ENCODE results near the gene AHDC1. TPM values are rescaled to one million over a fixed set of nuclear protein-coding genes. Genes with fewer than 3 reads are reported as not detected.

The AHDC1 gene
- total and polyA plus RNA-seq, 2 of the 13 experiments (the other 11 are each of a cell fraction or from before 2014, with no cell fraction given): 1.0 to 2.7 TPM

GRCh38 chr1:27504588-27505419, 99.1 kb downstream of the AHDC1 start (continued):
- TF ChIP-seq YY1 (IDR thresholded peaks at IDR 0.05; ENCODE audit: insufficient read depth, insufficient replicate concordance, low read depth, low read length) (no peak), ZFP82 (CRISPR knock-in tag; IDR thresholded peaks at IDR 0.05; ENCODE audit: borderline replicate concordance) (0 out of 2 replicates have a peak, but pooled peaks have one; percentile 52), MBNL3 (CRISPR knock-in tag; conservative IDR thresholded peaks at IDR 0.05) (no peak), ZNF251 (CRISPR knock-in tag; IDR thresholded peaks at IDR 0.05) (no peak), KDM3A (CRISPR knock-in tag; IDR thresholded peaks at IDR 0.05; ENCODE audit: low read depth) (peak; percentile 23; the same call in 1 of the 2 replicates), ZMYM3 (CRISPR knock-in tag; IDR thresholded peaks at IDR 0.05) (peak; percentile 99), DNMT3B (CRISPR knock-in tag; conservative IDR thresholded peaks at IDR 0.05) (no peak), ARNTL (CRISPR knock-in tag; IDR thresholded peaks at IDR 0.05) (no peak; the same call in 1 of the 2 replicates), POGK (CRISPR knock-in tag; conservative IDR thresholded peaks at IDR 0.05) (peak; percentile 89), PRMT3 (CRISPR knock-in tag; IDR thresholded peaks at IDR 0.05; ENCODE audit: borderline replicate concordance, low read depth) (0 out of 2 replicates have a peak, but pooled peaks have one; percentile 58), ZFP36 (IDR thresholded peaks at IDR 0.05; ENCODE audit: borderline replicate concordance, low read depth, low read length, partially characterized antibody) (peak; percentile 97), ZNF34 (CRISPR knock-in tag; IDR thresholded peaks at IDR 0.05; ENCODE audit: borderline replicate concordance) (no peak), ZFP62 (CRISPR knock-in tag; IDR thresholded peaks at IDR 0.05) (no peak), ZNF746 (CRISPR knock-in tag; IDR thresholded peaks at IDR 0.05) (peak; percentile 98), TEAD2 (CRISPR knock-in tag; IDR thresholded peaks at IDR 0.05) (no peak), ATF4 (CRISPR knock-in tag; IDR thresholded peaks at IDR 0.05) (peak in 1 of 2 experiments; percentile 47; a peak in 1 of 4 replicates), TBP (CRISPR knock-in tag; IDR thresholded peaks at IDR 0.05) (no peak), ZZZ3 (CRISPR knock-in tag; IDR thresholded peaks at IDR 0.05; ENCODE audit: borderline replicate concordance) (no peak), ZNF326 (CRISPR knock-in tag; IDR thresholded peaks at IDR 0.05; ENCODE audit: borderline replicate concordance) (no peak), ZNF282 (IDR thresholded peaks at IDR 0.05; ENCODE audit: partially characterized antibody) (no peak), KMT2B (CRISPR knock-in tag; IDR thresholded peaks at IDR 0.05) (peak; percentile 64; the same call in 1 of the 2 replicates), ZNF333 (CRISPR knock-in tag; IDR thresholded peaks at IDR 0.05; ENCODE audit: borderline replicate concordance) (no peak), ZNF20 (CRISPR knock-in tag; IDR thresholded peaks at IDR 0.05) (no peak), ZNF253 (CRISPR knock-in tag; IDR thresholded peaks at IDR 0.05; ENCODE audit: borderline replicate concordance) (0 out of 2 replicates have a peak, but pooled peaks have one; percentile 38), CENPT (CRISPR knock-in tag; IDR thresholded peaks at IDR 0.05; ENCODE audit: low read depth) (0 out of 2 replicates have a peak, but pooled peaks have one; percentile 46), KMT2A (CRISPR knock-in tag; IDR thresholded peaks at IDR 0.05) (no peak), TOE1 (CRISPR knock-in tag; IDR thresholded peaks at IDR 0.05) (no peak), YEATS4 (CRISPR knock-in tag; IDR thresholded peaks at IDR 0.05; ENCODE audit: borderline replicate concordance) (no peak; the same call in 1 of the 2 replicates)

Measured in HepG2 (cell line).